PC-3 (cell line): ENCODE measurements around the gene ATXN7L1. TPM values are rescaled to one million over a fixed set of nuclear protein-coding genes. Genes with fewer than 3 reads are reported as not detected.

Source experiments
- ATAC-seq: fragments of 200-7000 bp; cut with Tn5 transposase; 2 replicates; pipeline ENCODE4 v1.9.1; 2020; ENCODE audit warnings: mild to moderate bottlenecking, moderate library complexity
- BruUV-seq: library from RNA; stranded (reverse); fragments of 400-500 nt; replicated peaks from 2 replicates; lab custom pipeline; 2021; lab: Mats Ljungman, UMichigan
- CTCF ChIA-PET: fragments of 300-600 bp; sonication (Branson Sonifier 250); formaldehyde crosslinking; loops from one replicate; lab custom pipeline; 2022; ENCODE audit warnings: antibody characterized with exemption; lab: Charles Lee
- POLR2A ChIA-PET: fragments of 300-600 bp; sonication (Branson Sonifier 250); formaldehyde crosslinking; loops from one replicate; lab custom pipeline; 2022; ENCODE audit warnings: antibody characterized with exemption; ENCODE audit not compliant: unreplicated experiment; lab: Charles Lee
- DNase-seq: peaks from one replicate; pipeline ENCODE4 v3.0.0-alpha.2; 2015
- H2AFZ ChIP-seq: fragments of 300-600 bp; sonication (generic); 2 replicates; pipeline ENCODE4 v1.6.0; 2016; ENCODE audit warnings: antibody characterized with exemption, low read length
- H3F3A ChIP-seq: fragments of 300-600 bp; sonication (generic); one replicate; pipeline ENCODE4 v1.6.0; 2017; ENCODE audit warnings: antibody characterized with exemption, low read length, control low read depth, mild to moderate bottlenecking; ENCODE audit not compliant: unreplicated experiment
- H3K27ac ChIP-seq: fragments of 300-600 bp; sonication (generic); 2 replicates; pipeline ENCODE4 v1.5.1; 2016; ENCODE audit warnings: mild to moderate bottlenecking, low read length
- H3K27me3 ChIP-seq: fragments of 300-600 bp; sonication (generic); 2 replicates; pipeline ENCODE4 v1.6.1; 2016; ENCODE audit warnings: low read length, mixed read lengths
- H3K36me3 ChIP-seq: fragments of 300-600 bp; sonication (generic); 2 replicates; pipeline ENCODE4 v1.6.1; 2016; ENCODE audit warnings: low read depth, mixed run types, low read length, mixed read lengths
- H3K4me1 ChIP-seq: fragments of 300-600 bp; sonication (generic); 2 replicates; pipeline ENCODE4 v1.5.1; 2016; ENCODE audit warnings: low read length; ENCODE audit not compliant: insufficient read depth
- H3K4me2 ChIP-seq: fragments of 300-600 bp; sonication (generic); 2 replicates; pipeline ENCODE4 v1.6.0; 2016; ENCODE audit warnings: low read length
- H3K4me3 ChIP-seq: fragments of 300-600 bp; sonication (generic); 2 replicates; pipeline ENCODE4 v1.5.1; 2016; ENCODE audit warnings: mild to moderate bottlenecking, low read length, mixed read lengths
- H3K79me2 ChIP-seq: fragments of 300-600 bp; sonication (generic); 2 replicates; pipeline ENCODE4 v1.6.1; 2017; ENCODE audit warnings: low read length, mixed read lengths
- H3K9ac ChIP-seq: fragments of 300-600 bp; sonication (generic); 2 replicates; pipeline ENCODE4 v1.6.0; 2016; ENCODE audit warnings: mild to moderate bottlenecking, low read length
- H3K9me2 ChIP-seq: fragments of 300-600 bp; sonication (generic); replicated peaks from 2 replicates; pipeline ENCODE4 v1.6.1; 2016; ENCODE audit warnings: mixed run types, low read length, mixed read lengths
- H3K9me3 ChIP-seq: fragments of 300-600 bp; sonication (generic); 2 replicates; pipeline ENCODE4 v1.6.1; 2016; ENCODE audit warnings: low read length, mixed read lengths
- H4K20me1 ChIP-seq: fragments of 300-600 bp; sonication (generic); 2 replicates; pipeline ENCODE4 v1.6.1; 2016; ENCODE audit warnings: low read length, mixed read lengths
- CTCF ChIP-seq: fragments of 300-600 bp; sonication (generic); conservative IDR thresholded peaks from 2 replicates; pipeline ENCODE4 v1.5.1; 2017; ENCODE audit warnings: antibody characterized with exemption, low read depth, mild to moderate bottlenecking, low read length
- EZH2 ChIP-seq: fragments of 300-600 bp; sonication (generic); IDR thresholded peaks from one replicate; pipeline ENCODE4 v1.6.1; 2017; ENCODE audit warnings: antibody characterized with exemption, mild to moderate bottlenecking, low read length; ENCODE audit not compliant: unreplicated experiment
- EZH2phosphoT487 ChIP-seq: fragments of 300-600 bp; sonication (generic); IDR thresholded peaks from 2 replicates; pipeline ENCODE4 v1.6.1; 2018; ENCODE audit warnings: mild to moderate bottlenecking, antibody characterized with exemption, low read length, borderline replicate concordance
- intact Hi-C: fragments of 100-400 bp; cut with micrococcal nuclease; formaldehyde crosslinking; loops from 2 replicates; pipeline ENCODE4 v1.9.0; 2023
- total RNA-seq: library from RNA; depleted of rRNA; stranded (reverse); fragments of >200 nt; gene quantifications from 2 replicates; pipeline ENCODE4 v1.2.3, GENCODE V29; 2014

The ATXN7L1 gene
- total RNA-seq, 1 experiment from 2014 or later, result 16.0 TPM

GRCh38 chr7:105721571-105722104 is 154.8 kb downstream of the ATXN7L1 start:
- no peak overlapping the region for H3K9ac ChIP-seq
- H3K27ac ChIP-seq, result no peak overlapping the region
- ChIA-PET POLR2A (no interaction called here), CTCF (no interaction called here)
- no peak overlapping the region for H3K4me2 ChIP-seq
- no peaks in the 10 kb centered on the region for H3F3A ChIP-seq
- H4K20me1 ChIP-seq, result no peaks in the 10 kb centered on the region
- no TSS peak for BruUV-seq
- H3K9me3 ChIP-seq, result no peaks in the 10 kb centered on the region
- H3K4me1 ChIP-seq, result peaks cover 17% of the 10 kb centered on the region
- H2AFZ ChIP-seq, result no peak overlapping the region
- TF ChIP-seq EZH2phosphoT487, result no peak
- TF ChIP-seq EZH2, result no peak
- no peak for TF ChIP-seq CTCF
- no peaks in the 10 kb centered on the region for H3K79me2 ChIP-seq
- no peaks in the 10 kb centered on the region for H3K36me3 ChIP-seq
- intact Hi-C loops, result no loop called here
- no peak overlapping the region for H3K4me3 ChIP-seq
- no peak for DNase-seq
- ATAC-seq, result no peak
- no peaks in the 10 kb centered on the region for H3K9me2 ChIP-seq
- no peaks in the 10 kb centered on the region for H3K27me3 ChIP-seq

DNA sequence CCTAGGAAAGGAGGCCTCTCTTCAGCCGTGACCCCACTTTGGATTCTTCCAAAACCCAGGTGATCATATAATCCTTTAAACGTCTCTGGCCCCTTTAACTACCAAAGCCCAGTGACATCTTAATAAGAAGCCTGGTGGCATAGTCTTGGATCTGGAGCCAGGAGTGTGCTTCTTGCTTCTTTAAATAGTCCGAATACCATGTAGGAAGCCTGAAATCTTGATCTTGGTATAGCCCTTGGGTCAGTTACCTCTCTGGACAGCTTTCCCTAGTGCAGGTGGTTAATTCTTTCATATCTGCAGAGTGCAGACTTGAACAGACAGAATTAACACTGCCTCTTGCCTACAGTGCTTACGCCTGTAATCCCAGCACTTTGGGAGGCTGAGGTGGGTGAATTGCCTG is 156.5 kb downstream of the ATXN7L1 start:
- H3K27me3 ChIP-seq, result no peaks in the 10 kb centered on the region
- CTCF ChIA-PET, result no interaction called here
- no peak overlapping the region for H3K27ac ChIP-seq
- no peak overlapping the region for H3K4me2 ChIP-seq
- H3K9me3 ChIP-seq, result no peaks in the 10 kb centered on the region
- H3F3A ChIP-seq, result no peaks in the 10 kb centered on the region
- H2AFZ ChIP-seq, result no peak overlapping the region
- no peak overlapping the region for H3K9ac ChIP-seq
- H4K20me1 ChIP-seq, result no peaks in the 10 kb centered on the region
- no peaks in the 10 kb centered on the region for H3K36me3 ChIP-seq
- no peaks in the 10 kb centered on the region for H3K9me2 ChIP-seq
- no peak overlapping the region for H3K4me3 ChIP-seq
- intact Hi-C loops, result no loop called here
- BruUV-seq, result no TSS peak
- TF ChIP-seq CTCF (no peak), EZH2 (no peak), EZH2phosphoT487 (no peak)
- ATAC-seq, result no peak
- POLR2A ChIA-PET, result no interaction called here
- peaks cover 17% of the 10 kb centered on the region for H3K4me1 ChIP-seq
- no peaks in the 10 kb centered on the region for H3K79me2 ChIP-seq
- DNase-seq, result no peak

DNA sequence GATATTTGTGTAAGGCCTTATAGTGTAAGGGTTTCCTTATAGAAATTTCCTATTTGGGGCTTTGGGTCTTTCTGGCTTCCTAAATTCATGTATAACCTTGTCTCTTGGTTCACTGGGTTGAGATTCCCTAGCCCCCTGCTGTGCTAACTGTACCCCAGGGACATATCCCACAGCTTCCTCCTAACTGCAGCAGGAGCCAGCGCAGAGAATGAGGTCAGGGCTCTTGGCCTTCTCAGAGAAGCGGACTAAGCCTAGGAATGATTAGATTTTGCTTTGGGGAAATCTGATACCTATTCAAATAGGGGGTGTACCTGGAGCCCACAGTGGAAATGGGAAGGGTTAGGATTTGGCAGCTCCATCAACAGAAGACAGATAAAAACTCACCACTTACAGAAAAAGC is 157.0 kb downstream of the ATXN7L1 start:
- CTCF ChIA-PET, result interaction anchor here (0.6 kb wide), 1 partner anchor 322 kb away, joined by 4 read pairs; no protein-coding TSS in a partner anchor
- Histone ChIP-seq H3K9me2 (no peaks in the 10 kb centered on the region), H3K4me2 (no peak overlapping the region), H3F3A (no peaks in the 10 kb centered on the region), H3K9ac (no peak overlapping the region), H4K20me1 (no peaks in the 10 kb centered on the region), H2AFZ (no peak overlapping the region), H3K9me3 (no peaks in the 10 kb centered on the region), H3K36me3 (no peaks in the 10 kb centered on the region), H3K4me3 (no peak overlapping the region), H3K27ac (no peak overlapping the region), H3K4me1 (peaks cover 17% of the 10 kb centered on the region), H3K27me3 (no peaks in the 10 kb centered on the region), H3K79me2 (no peaks in the 10 kb centered on the region)
- POLR2A ChIA-PET, result interaction anchor here (0.5 kb wide), 1 partner anchor 15 kb away, joined by 6 read pairs; no protein-coding TSS in a partner anchor
- intact Hi-C loops, result no loop called here
- no peak for TF ChIP-seq EZH2phosphoT487
- TF ChIP-seq EZH2, result no peak
- TF ChIP-seq CTCF, result no peak
- ATAC-seq (no peak), DNase-seq (no peak)
- BruUV-seq, result no TSS peak
